B cell (primary cell): ENCODE data around the gene OCSTAMP.

Source experiments
- EZH2 ChIP-seq: IDR thresholded peaks from 2 replicates; pipeline ENCODE4 v1.6.1; 2012; ENCODE audit warnings: borderline replicate concordance, low read depth, mild to moderate bottlenecking, moderate library complexity, low read length; ENCODE audit not compliant: insufficient read depth, poor library complexity, severe bottlenecking
- TF ChIP-seq, protein P1 (sequence below): fragments of 200-600 bp; IDR thresholded peaks from one replicate; pipeline ENCODE4 v1.8.0; 2022; ENCODE audit warnings: antibody characterized with exemption, mild to moderate bottlenecking

DNA sequence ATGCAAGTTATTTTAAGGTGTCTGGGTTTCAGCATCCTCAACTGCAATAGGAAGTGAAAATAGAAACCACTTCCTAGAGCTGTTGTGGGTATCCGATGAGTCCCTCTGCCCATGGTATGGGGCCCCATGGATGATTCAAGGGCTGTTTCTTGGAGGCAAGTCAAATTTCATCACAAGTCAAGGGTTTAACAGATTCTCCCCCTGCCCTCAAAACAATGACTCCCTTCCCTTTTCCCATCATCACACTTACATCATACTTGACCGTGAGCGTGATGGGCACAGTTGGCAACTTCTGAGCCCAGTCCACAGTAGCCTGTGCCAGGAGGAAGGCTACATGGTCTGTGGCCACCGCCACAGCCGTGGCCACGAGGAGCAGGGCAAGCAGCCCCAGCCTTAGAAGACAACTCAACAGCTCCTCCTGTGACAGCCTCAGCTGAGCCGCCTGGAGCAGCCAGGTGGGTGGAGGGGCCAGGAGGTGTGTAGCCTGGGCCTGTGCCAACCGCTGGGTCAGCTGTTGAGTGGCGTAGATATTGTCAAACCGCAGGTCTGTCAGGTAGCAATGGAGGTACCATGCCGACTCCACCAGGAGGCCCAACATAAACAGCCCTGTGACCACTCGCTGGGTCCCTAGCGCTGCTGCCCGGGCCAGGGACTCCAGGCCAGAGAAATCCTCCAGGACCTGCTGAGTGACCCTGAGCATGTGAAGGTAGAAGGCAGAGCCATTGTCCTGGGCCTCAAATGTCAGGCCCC is 5.2 kb downstream of the OCSTAMP start:
- no peak for TF ChIP-seq EZH2
- TF ChIP-seq, protein P1, sequence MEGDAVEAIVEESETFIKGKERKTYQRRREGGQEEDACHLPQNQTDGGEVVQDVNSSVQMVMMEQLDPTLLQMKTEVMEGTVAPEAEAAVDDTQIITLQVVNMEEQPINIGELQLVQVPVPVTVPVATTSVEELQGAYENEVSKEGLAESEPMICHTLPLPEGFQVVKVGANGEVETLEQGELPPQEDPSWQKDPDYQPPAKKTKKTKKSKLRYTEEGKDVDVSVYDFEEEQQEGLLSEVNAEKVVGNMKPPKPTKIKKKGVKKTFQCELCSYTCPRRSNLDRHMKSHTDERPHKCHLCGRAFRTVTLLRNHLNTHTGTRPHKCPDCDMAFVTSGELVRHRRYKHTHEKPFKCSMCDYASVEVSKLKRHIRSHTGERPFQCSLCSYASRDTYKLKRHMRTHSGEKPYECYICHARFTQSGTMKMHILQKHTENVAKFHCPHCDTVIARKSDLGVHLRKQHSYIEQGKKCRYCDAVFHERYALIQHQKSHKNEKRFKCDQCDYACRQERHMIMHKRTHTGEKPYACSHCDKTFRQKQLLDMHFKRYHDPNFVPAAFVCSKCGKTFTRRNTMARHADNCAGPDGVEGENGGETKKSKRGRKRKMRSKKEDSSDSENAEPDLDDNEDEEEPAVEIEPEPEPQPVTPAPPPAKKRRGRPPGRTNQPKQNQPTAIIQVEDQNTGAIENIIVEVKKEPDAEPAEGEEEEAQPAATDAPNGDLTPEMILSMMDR = no peak
